Measurements from ENCODE around the gene LRSAM1. TPM values are rescaled to one million over a fixed set of nuclear protein-coding genes. Genes with fewer than 3 reads are reported as not detected.

LRSAM1 gene
- total RNA-seq, 1 donor from 2014 or later: 15.9 TPM

- DNase-seq: no peak
Measured at GRCh38 chr9:127535396-127535795, 84.1 kb downstream of the LRSAM1 start.

- DNase-seq: no peak
Measured at GRCh38 chr9:127535834-127536233, 84.5 kb downstream of the LRSAM1 start.

GRCh38 chr9:127536499-127536898 is 85.2 kb downstream of the LRSAM1 start:
- DNase-seq: no peak

- DNase-seq: peak; percentile 45
Measured at GRCh38 chr9:127537014-127537413, 85.7 kb downstream of the LRSAM1 start.

- DNase-seq: peak; percentile 47
Measured at GRCh38 chr9:127537792-127538191, 86.5 kb downstream of the LRSAM1 start.

GRCh38 chr9:127538849-127539258 is 87.5 kb downstream of the LRSAM1 start:
- no peak for DNase-seq

- no peak for DNase-seq
Measured at GRCh38 chr9:127539259-127539981, 88.1 kb downstream of the LRSAM1 start.

- DNase-seq: no peak
Measured at GRCh38 chr9:127539982-127540663, 88.8 kb downstream of the LRSAM1 start.

- DNase-seq: no peak
Measured at GRCh38 chr9:127540664-127541041, 89.3 kb downstream of the LRSAM1 start.

- no peak for DNase-seq
Measured at GRCh38 chr9:127541176-127541575, 89.9 kb downstream of the LRSAM1 start.

GRCh38 chr9:127541865-127542264 is 90.6 kb downstream of the LRSAM1 start:
- DNase-seq: no peak

GRCh38 chr9:127543221-127543620 is 91.9 kb downstream of the LRSAM1 start:
- DNase-seq: no peak

GRCh38 chr9:127543973-127544533 is 92.7 kb downstream of the LRSAM1 start:
- DNase-seq: no peak

- DNase-seq: peak; percentile 68
Measured at GRCh38 chr9:127545196-127546124, 94.2 kb downstream of the LRSAM1 start.

GRCh38 chr9:127546125-127546832 is 95.0 kb downstream of the LRSAM1 start:
- no peak for DNase-seq

GRCh38 chr9:127548352-127548881 is 97.1 kb downstream of the LRSAM1 start:
- no peak for DNase-seq

- no peak for DNase-seq
Measured at GRCh38 chr9:127549218-127549617, 97.9 kb downstream of the LRSAM1 start.

GRCh38 chr9:127549751-127550150 is 98.4 kb downstream of the LRSAM1 start:
- DNase-seq: no peak

GRCh38 chr9:127550282-127550681 is 99.0 kb downstream of the LRSAM1 start:
- DNase-seq: no peak

GRCh38 chr9:127550751-127551150 is 99.4 kb downstream of the LRSAM1 start:
- no peak for DNase-seq
